SK-N-SH (cell line): ENCODE measurements around the gene TRIM44. TPM values are rescaled to one million over a fixed set of nuclear protein-coding genes. Genes with fewer than 3 reads are reported as not detected.

Experiments used
- CTCF ChIA-PET: fragments of 300-600, 350-600 bp; formaldehyde crosslinking; extraction: SDS; loops from one replicate; lab custom pipeline; 2021; lab: Yijun Ruan, JAX
- POLR2A ChIA-PET: fragments of 350-600 bp; sonication (Branson Sonifier 250); formaldehyde crosslinking; extraction: SDS; loops from one replicate; lab custom pipeline; 2020; ENCODE audit warnings: antibody characterized with exemption, inconsistent platforms; lab: Yijun Ruan, JAX
- DNase-seq: peaks from one replicate; pipeline ENCODE4 v3.0.0; 2012
- H2AFZ ChIP-seq: fragments of 200-600 bp; sonication (generic); 2 replicates; pipeline ENCODE4 v1.8.1; 2016; ENCODE audit warnings: antibody characterized with exemption, mild to moderate bottlenecking, low read depth
- H3F3A ChIP-seq: fragments of 200-600 bp; sonication (generic); replicated peaks from 2 replicates; pipeline ENCODE3; 2016; ENCODE audit warnings: antibody characterized with exemption, mild to moderate bottlenecking; ENCODE audit not compliant: insufficient read depth
- H3K27ac ChIP-seq, 2 experiments: fragments of 200-500 bp in 1 of 2; fragments of 200-600 bp in 1 of 2; sonication (Bioruptor generic) in 1 of 2; sonication (generic), shearing (Covaris generic) in 1 of 2; 2 replicates each; pipeline versions ENCODE4 v1.5.1 to v1.6.1; 2014 to 2016; ENCODE audit warnings: low read depth in 2 of 2, inconsistent platforms in 1 of 2, low read length in 1 of 2, mild to moderate bottlenecking in 1 of 2, mixed read lengths in 1 of 2
- H3K27me3 ChIP-seq: fragments of 200-600 bp; sonication (generic), shearing (Covaris generic); 2 replicates; pipeline ENCODE4 v1.6.1; 2016; ENCODE audit warnings: mixed run types; ENCODE audit not compliant: insufficient read depth
- H3K36me3 ChIP-seq, 2 experiments: fragments of 200-500 bp in 1 of 2; fragments of 200-600 bp in 1 of 2; sonication (Bioruptor generic) in 1 of 2; sonication (generic) in 1 of 2; replicated peaks in 1 of 2; 2 replicates each; pipeline versions ENCODE3 to v1.5.1; 2014 to 2016; ENCODE audit warnings: low read length in 1 of 2, mild to moderate bottlenecking in 1 of 2; ENCODE audit not compliant: insufficient read depth in 2 of 2, control insufficient read depth in 1 of 2
- H3K4me1 ChIP-seq, 2 experiments: fragments of 200-500 bp in 1 of 2; fragments of 200-600 bp in 1 of 2; sonication (Bioruptor generic) in 1 of 2; sonication (generic), shearing (Covaris generic) in 1 of 2; 2 replicates each; pipeline versions ENCODE4 v1.5.1 to v1.6.1; 2014 to 2016; ENCODE audit warnings: low read depth in 1 of 2, low read length in 1 of 2, mixed run types in 1 of 2; ENCODE audit not compliant: insufficient read depth in 2 of 2, control insufficient read depth in 1 of 2
- H3K4me2 ChIP-seq: fragments of 200-600 bp; sonication (generic), shearing (Covaris generic); 2 replicates; pipeline ENCODE4 v1.6.1; 2017; ENCODE audit warnings: mixed run types
- H3K4me3 ChIP-seq, 2 experiments: fragments of 200-500 bp in 1 of 2; fragments of 200-600 bp in 1 of 2; sonication (Bioruptor generic) in 1 of 2; sonication (generic), shearing (Covaris generic) in 1 of 2; 2 replicates each; pipeline versions ENCODE4 v1.5.1 to v1.8.1; 2014 to 2016; ENCODE audit warnings: low read depth in 2 of 2, inconsistent platforms in 1 of 2, low read length in 1 of 2, mild to moderate bottlenecking in 1 of 2, mixed read lengths in 1 of 2, moderate library complexity in 1 of 2
- H3K79me2 ChIP-seq: fragments of 200-600 bp; sonication (generic); 2 replicates; pipeline ENCODE4 v1.8.1; 2017; ENCODE audit warnings: mild to moderate bottlenecking; ENCODE audit not compliant: insufficient read depth
- H3K9ac ChIP-seq: fragments of 200-600 bp; sonication (generic); 2 replicates; pipeline ENCODE4 v1.6.1; 2017; ENCODE audit warnings: mixed run types
- H3K9me2 ChIP-seq: fragments of 200-600 bp; sonication (generic); 2 replicates; pipeline ENCODE4 v1.6.1; 2017; ENCODE audit warnings: mixed run types
- H3K9me3 ChIP-seq: fragments of 200-600 bp; sonication (generic); 2 replicates; pipeline ENCODE4 v1.6.1; 2017; ENCODE audit warnings: mixed run types, mild to moderate bottlenecking, moderate library complexity
- H4K20me1 ChIP-seq: fragments of 200-600 bp; sonication (generic); 2 replicates; pipeline ENCODE4 v1.6.1; 2017; ENCODE audit warnings: mild to moderate bottlenecking, mixed run types; ENCODE audit not compliant: insufficient read depth
- ELF1 ChIP-seq: IDR thresholded peaks from 2 replicates; pipeline ENCODE4 v1.4.0; 2012
- FOSL2 ChIP-seq: IDR thresholded peaks from 2 replicates; pipeline ENCODE4 v1.4.0; 2012; ENCODE audit warnings: low read depth, mild to moderate bottlenecking, moderate library complexity, borderline replicate concordance
- FOXJ3 ChIP-seq: sonication (generic); formaldehyde crosslinking; IDR thresholded peaks from 2 replicates; pipeline ENCODE4 v1.5.1; 2020; ENCODE audit warnings: mild to moderate bottlenecking, missing genetic modification reagents
- JUND ChIP-seq: IDR thresholded peaks from 2 replicates; pipeline ENCODE4 v1.4.0; 2012
- MXI1 ChIP-seq: IDR thresholded peaks from 2 replicates; pipeline ENCODE4 v1.6.1; 2012; ENCODE audit warnings: mild to moderate bottlenecking, low read depth, low read length, improper control_type of control experiment
- NFIC ChIP-seq: IDR thresholded peaks from 2 replicates; pipeline ENCODE4 v1.4.0; 2012; ENCODE audit warnings: borderline replicate concordance
- NRF1 ChIP-seq: IDR thresholded peaks from 2 replicates; pipeline ENCODE4 v1.6.1; 2012; ENCODE audit warnings: low read depth, mild to moderate bottlenecking, low read length
- POLR2AphosphoS5 ChIP-seq: IDR thresholded peaks from 2 replicates; pipeline ENCODE4 v1.6.1; 2012; ENCODE audit warnings: low read depth, low read length
- RAD21 ChIP-seq: IDR thresholded peaks from 2 replicates; pipeline ENCODE4 v1.6.1; 2012; ENCODE audit warnings: mild to moderate bottlenecking, low read length
- RCOR1 ChIP-seq: fragments of 150-350 bp; IDR thresholded peaks from 2 replicates; pipeline ENCODE4 v1.6.1; 2017; ENCODE audit warnings: antibody characterized with exemption, low read length
- RFX5 ChIP-seq: IDR thresholded peaks from 2 replicates; pipeline ENCODE4 v1.6.1; 2012; ENCODE audit warnings: mild to moderate bottlenecking, improper control_type of control experiment, low read length
- TAF1 ChIP-seq: IDR thresholded peaks from 2 replicates; pipeline ENCODE4 v1.6.1; 2012; ENCODE audit warnings: low read depth, mild to moderate bottlenecking, low read length, moderate library complexity, borderline replicate concordance
- TEAD4 ChIP-seq: IDR thresholded peaks from 2 replicates; pipeline ENCODE4 v1.4.0; 2012; ENCODE audit warnings: mild to moderate bottlenecking, borderline replicate concordance; ENCODE audit not compliant: insufficient read depth
- USF2 ChIP-seq: fragments of 150-350 bp; IDR thresholded peaks from 2 replicates; pipeline ENCODE4 v1.6.1; 2017; ENCODE audit warnings: antibody characterized with exemption, low read length, low read depth, borderline replicate concordance
- YY1 ChIP-seq: IDR thresholded peaks from 2 replicates; pipeline ENCODE4 v1.4.0; 2012; ENCODE audit warnings: low read depth, mild to moderate bottlenecking
- ZBTB33 ChIP-seq: IDR thresholded peaks from 2 replicates; pipeline ENCODE4 v1.4.0; 2012; ENCODE audit warnings: low read depth, borderline replicate concordance
- WGBS: methylation state at CpG from one replicate; pipeline ENCODE4 v1.1.6; 2017; ENCODE audit warnings: low lambda C conversion rate; 5-methylcytosine and 5-hydroxymethylcytosine counted together
- polyA plus RNA-seq, 3 experiments: library from polyadenylated mRNA; depleted of rRNA; stranded (reverse); fragments of >200 nt; gene quantifications; 2 replicates each; pipeline ENCODE4 v1.2.3, GENCODE V29; 2012

TRIM44 gene
- polyA plus RNA-seq, 1 of the 3 experiments (the other 2 are of a cell fraction): 34.1 TPM

DNA sequence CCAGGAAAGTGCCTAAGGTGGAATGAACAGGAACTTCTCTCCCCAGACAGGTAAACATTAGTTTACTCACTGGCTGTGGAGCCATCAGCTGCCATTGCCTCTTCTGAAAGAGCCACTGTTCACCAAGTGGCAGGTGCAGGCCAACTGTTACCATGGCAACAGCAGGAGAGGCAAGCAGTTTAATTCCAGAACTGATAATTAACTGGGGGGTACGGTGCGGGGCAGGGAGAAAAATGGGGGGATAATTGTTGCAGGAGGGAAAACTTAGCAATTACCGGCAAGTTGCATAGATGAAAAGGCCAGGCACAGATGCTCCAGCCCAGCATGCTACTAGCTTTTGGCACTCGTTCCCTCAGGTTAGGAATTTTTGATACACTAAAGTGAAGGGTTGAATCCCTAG lies 85.1 kb downstream of the TRIM44 start:
- Histone ChIP-seq H3K36me3 (peaks cover 0 to 12% of the 10 kb centered on the region in 2 experiments), H3K9ac (no peak overlapping the region), H3K4me2 (no peak overlapping the region), H4K20me1 (no peaks in the 10 kb centered on the region), H3K4me3 (no peak overlapping the region), H3K27me3 (no peaks in the 10 kb centered on the region), H3K79me2 (peaks cover 6% of the 10 kb centered on the region; the same call in 1 of the 2 replicates), H3K9me3 (no peaks in the 10 kb centered on the region), H3K27ac (no peak overlapping the region), H2AFZ (no peak overlapping the region), H3K9me2 (no peaks in the 10 kb centered on the region), H3K4me1 (peaks cover 0 to 14% of the 10 kb centered on the region in 2 experiments; a peak in 3 of 4 replicates), H3F3A (no peaks in the 10 kb centered on the region)
- ChIA-PET CTCF (interaction anchor here (2.2 kb wide), 1 partner anchor 74 kb away, joined by 6 read pairs; no protein-coding TSS in a partner anchor), POLR2A (no interaction called here)
- no peak for DNase-seq
- TF ChIP-seq RAD21 (no peak), NRF1 (no peak), USF2 (no peak), ZBTB33 (no peak), JUND (no peak), RFX5 (no peak), FOSL2 (no peak), MXI1 (no peak), TEAD4 (no peak), RCOR1 (no peak)
- 95% methylated on average over 4 of the region's 4 CpGs for WGBS

GRCh38 chr11:35748644-35749043 lies 86.1 kb downstream of the TRIM44 start:
- POLR2A ChIA-PET: no interaction called here
- WGBS: 88% methylated on average over 1 of the region's 1 CpG
- peaks cover 0 to 8% of the 10 kb centered on the region in 2 experiments for H3K36me3 ChIP-seq
- H3K9me3 ChIP-seq: no peaks in the 10 kb centered on the region
- H3K4me1 ChIP-seq: peaks cover 0 to 14% of the 10 kb centered on the region in 2 experiments; a peak in 3 of 4 replicates
- H3K4me2 ChIP-seq: no peak overlapping the region
- TF ChIP-seq RCOR1 (no peak), YY1 (no peak), FOXJ3 (CRISPR knock-in tag) (no peak), RAD21 (no peak), ELF1 (no peak), TAF1 (no peak), POLR2AphosphoS5 (no peak), NFIC (no peak)
- TF ChIP-seq, all 33 proteins: peak for 0
- CTCF ChIA-PET: interaction anchor here (2.2 kb wide), 1 partner anchor 73 kb away, joined by 6 read pairs; no protein-coding TSS in a partner anchor
- Histone ChIP-seq H3K27ac (no peak overlapping the region), H4K20me1 (no peaks in the 10 kb centered on the region), H3K9ac (no peak overlapping the region), H3K4me3 (no peak overlapping the region), H3K27me3 (no peaks in the 10 kb centered on the region), H3F3A (no peaks in the 10 kb centered on the region), H3K9me2 (no peaks in the 10 kb centered on the region), H3K79me2 (no peaks in the 10 kb centered on the region), H2AFZ (no peak overlapping the region)
- DNase-seq: no peak
